NCI-H2196 treated with DMSO at 0.1 percent for 48 hours (cell line): Measurements from ENCODE around the gene DDX56.

ENCODE experiments used
- DNase-seq: peaks from one replicate; lab custom pipeline; 2025; ENCODE audit not compliant: unreplicated experiment; lab: John Stamatoyannopoulos, UW

Gene DDX56

GRCh38 chr7:44573464-44574286 is at the start of gene DDX56:
DDX56 (minus strand) TSS chr7:44573908; CDS start chr7:44573895, 13 bp downstream.
- peak; percentile 93 for DNase-seq

- DNase-seq: no peak
Observed at GRCh38 chr7:44622342-44623151, 48.8 kb upstream of the DDX56 start.

GRCh38 chr7:44621750-44622103 is 48.0 kb upstream of the DDX56 start:
- no peak for DNase-seq

- no peak for DNase-seq
Observed at GRCh38 chr7:44621034-44621749, 47.5 kb upstream of the DDX56 start.

GRCh38 chr7:44618753-44619152 is 45.0 kb upstream of the DDX56 start:
- DNase-seq: no peak

- no peak for DNase-seq
Observed at GRCh38 chr7:44618045-44618444, 44.3 kb upstream of the DDX56 start.

- no peak for DNase-seq
Observed at GRCh38 chr7:44617225-44617890, 43.6 kb upstream of the DDX56 start.

GRCh38 chr7:44616545-44616944 is 42.8 kb upstream of the DDX56 start:
- DNase-seq: no peak

- no peak for DNase-seq
Observed at GRCh38 chr7:44615793-44616192, 42.1 kb upstream of the DDX56 start.

GRCh38 chr7:44615149-44615611 is 41.5 kb upstream of the DDX56 start:
- no peak for DNase-seq

- no peak for DNase-seq
Observed at GRCh38 chr7:44609829-44610228, 36.1 kb upstream of the DDX56 start.

- no peak for DNase-seq
Observed at GRCh38 chr7:44608916-44609648, 35.4 kb upstream of the DDX56 start.

- no peak for DNase-seq
Observed at GRCh38 chr7:44607141-44608068, 33.7 kb upstream of the DDX56 start.

GRCh38 chr7:44606341-44607140 is 32.8 kb upstream of the DDX56 start, which contains the start of gene OGDH:
OGDH (plus strand) TSS chr7:44606627; CDS start chr7:44624344, 17,717 bp downstream.
- peak; percentile 98 for DNase-seq

- no peak for DNase-seq
Observed at GRCh38 chr7:44604941-44605340, 31.2 kb upstream of the DDX56 start.

- no peak for DNase-seq
Observed at GRCh38 chr7:44603193-44603592, 29.5 kb upstream of the DDX56 start.

- DNase-seq: no peak
Observed at GRCh38 chr7:44602576-44602910, 28.8 kb upstream of the DDX56 start.

- no peak for DNase-seq
Observed at GRCh38 chr7:44599222-44599621, 25.5 kb upstream of the DDX56 start.
